H1 (cell line): Measurements from ENCODE around the gene SVEP1. TPM values are rescaled to one million over a fixed set of nuclear protein-coding genes. Genes with fewer than 3 reads are reported as not detected.

Source experiments
- CTCF ChIA-PET: fragments of 300-600 bp; sonication (Branson Sonifier 250); formaldehyde crosslinking; loops from one replicate; lab custom pipeline; 2021; ENCODE audit not compliant: partially characterized antibody; lab: Charles Lee
- POLR2A ChIA-PET: fragments of 300-600 bp; sonication (Branson Sonifier 250); formaldehyde crosslinking; loops from one replicate; lab custom pipeline; 2021; ENCODE audit warnings: inconsistent platforms; ENCODE audit not compliant: partially characterized antibody; lab: Charles Lee
- DNase-seq, 2 experiments: peaks; one replicate each; pipeline versions ENCODE4 v3.0.0 to v3.0.0-alpha.2; 2010 to 2022; ENCODE audit warnings: low spot score in 2 of 2, low read depth in 1 of 2, mixed read lengths in 1 of 2
- FAIRE-seq: peaks from 2 replicates; lab custom pipeline; 2011; peaks lifted over from hg19 to GRCh38; lab: Jason Lieb, UNC
- H2AFZ ChIP-seq: 2 replicates; pipeline ENCODE4 v1.8.1; 2012; ENCODE audit warnings: low read length, inconsistent platforms
- H2AK5ac ChIP-seq: 2 replicates; pipeline ENCODE4 v1.6.1; 2013; ENCODE audit warnings: low read depth, low read length
- H2BK120ac ChIP-seq: replicated peaks from 2 replicates; pipeline ENCODE3; 2013; ENCODE audit warnings: low read depth, low read length, inconsistent platforms
- H2BK12ac ChIP-seq: 2 replicates; pipeline ENCODE4 v1.6.1; 2013; ENCODE audit warnings: low read depth, low read length
- H2BK15ac ChIP-seq: 2 replicates; pipeline ENCODE4 v1.6.1; 2013; ENCODE audit warnings: low read length
- H2BK20ac ChIP-seq: 2 replicates; pipeline ENCODE4 v1.6.1; 2013; ENCODE audit warnings: low read length
- H2BK5ac ChIP-seq: 2 replicates; pipeline ENCODE4 v1.6.1; 2013; ENCODE audit warnings: low read depth, low read length
- H3K14ac ChIP-seq: 2 replicates; pipeline ENCODE4 v1.6.1; 2013; ENCODE audit warnings: inconsistent platforms; ENCODE audit not compliant: insufficient read length
- H3K18ac ChIP-seq: 2 replicates; pipeline ENCODE4 v1.6.1; 2013; ENCODE audit warnings: low read length; ENCODE audit errors: extremely low read depth
- H3K23ac ChIP-seq: 2 replicates; pipeline ENCODE4 v1.6.1; 2013; ENCODE audit warnings: inconsistent platforms; ENCODE audit not compliant: insufficient read length
- H3K23me2 ChIP-seq: 2 replicates; pipeline ENCODE4 v1.6.1; 2013; ENCODE audit warnings: low read depth, low read length
- H3K27ac ChIP-seq: 2 replicates; pipeline ENCODE4 v1.6.1; 2011; ENCODE audit warnings: low read depth, low read length, inconsistent platforms
- H3K27me3 ChIP-seq, 4 experiments: replicated peaks in 1 of 4; 1 replicate in 1 of 4; 2 replicates in 3 of 4; pipeline versions ENCODE4 v1.6.1 to v1.8.1; 2011 to 2013; ENCODE audit warnings: low read length in 3 of 4, mild to moderate bottlenecking in 3 of 4, inconsistent platforms in 2 of 4, mixed read lengths in 2 of 4, moderate library complexity in 1 of 4; ENCODE audit not compliant: control insufficient read depth in 3 of 4, insufficient read depth in 3 of 4; ENCODE audit errors: extremely low read depth in 1 of 4
- H3K36me3 ChIP-seq, 4 experiments: 2 replicates each; pipeline versions ENCODE4 v1.6.1 to v1.8.1; 2011 to 2013; ENCODE audit warnings: mild to moderate bottlenecking in 4 of 4, low read length in 3 of 4, moderate library complexity in 2 of 4, control low read depth in 1 of 4, inconsistent platforms in 1 of 4; ENCODE audit not compliant: insufficient read depth in 4 of 4, control insufficient read depth in 2 of 4
- H3K4ac ChIP-seq: replicated peaks from 2 replicates; pipeline ENCODE3; 2013; ENCODE audit warnings: low read length, low read depth, mixed read lengths, inconsistent platforms; ENCODE audit not compliant: insufficient read length
- H3K4me1 ChIP-seq, 4 experiments: replicated peaks in 1 of 4; 1 replicate in 1 of 4; 2 replicates in 3 of 4; pipeline versions ENCODE4 v1.6.1 to v1.8.1; 2011 to 2013; ENCODE audit warnings: low read length in 3 of 4, inconsistent platforms in 2 of 4, mixed read lengths in 1 of 4; ENCODE audit not compliant: insufficient read depth in 4 of 4, control insufficient read depth in 3 of 4
- H3K4me2 ChIP-seq, 2 experiments: 2 replicates each; pipeline versions ENCODE4 v1.6.1 to v1.8.1; 2011 to 2013; ENCODE audit warnings: low read depth in 2 of 2, low read length in 2 of 2, control low read depth in 1 of 2, inconsistent platforms in 1 of 2, mild to moderate bottlenecking in 1 of 2; ENCODE audit not compliant: insufficient read depth in 1 of 2
- H3K4me3 ChIP-seq, 4 experiments: fragments of 200-600, 300-600 bp in 1 of 4; sonication (generic), shearing (Covaris generic), sonication (Bioruptor Twin) in 1 of 4; 2 replicates each; pipeline versions ENCODE4 v1.5.1 to v1.8.1; 2011 to 2016; ENCODE audit warnings: low read length in 4 of 4, low read depth in 3 of 4, control low read depth in 2 of 4, inconsistent platforms in 2 of 4, mild to moderate bottlenecking in 2 of 4, mixed read lengths in 1 of 4, moderate library complexity in 1 of 4; ENCODE audit not compliant: insufficient read depth in 2 of 4; ENCODE audit errors: extremely low read depth in 1 of 4
- H3K56ac ChIP-seq: replicated peaks from 2 replicates; pipeline ENCODE3; 2013; ENCODE audit warnings: low read depth, mild to moderate bottlenecking, mixed read lengths, low read length, inconsistent platforms; ENCODE audit not compliant: insufficient read length
- H3K79me1 ChIP-seq: 2 replicates; pipeline ENCODE4 v1.6.1; 2013; ENCODE audit warnings: low read depth, low read length, control low read depth
- H3K79me2 ChIP-seq, 2 experiments: 2 replicates each; pipeline versions ENCODE4 v1.6.1 to v1.8.1; 2012 to 2013; ENCODE audit warnings: low read length in 2 of 2, mild to moderate bottlenecking in 2 of 2, inconsistent platforms in 1 of 2; ENCODE audit not compliant: insufficient read depth in 2 of 2, control insufficient read depth in 1 of 2
- H3K9ac ChIP-seq, 4 experiments: replicated peaks in 1 of 4; 1 replicate in 1 of 4; 2 replicates in 3 of 4; pipeline versions ENCODE4 v1.6.1 to v1.8.1; 2011 to 2013; ENCODE audit warnings: low read depth in 3 of 4, low read length in 3 of 4, control low read depth in 2 of 4, mild to moderate bottlenecking in 2 of 4, moderate library complexity in 2 of 4, inconsistent platforms in 1 of 4; ENCODE audit errors: extremely low read depth in 1 of 4
- H3K9me3 ChIP-seq, 2 experiments: 2 replicates each; pipeline versions ENCODE4 v1.6.1 to v1.8.1; 2012 to 2013; ENCODE audit warnings: mild to moderate bottlenecking in 2 of 2, moderate library complexity in 2 of 2, control low read depth in 1 of 2, inconsistent platforms in 1 of 2, low read depth in 1 of 2, low read length in 1 of 2, mixed read lengths in 1 of 2; ENCODE audit not compliant: insufficient read depth in 2 of 2
- H4K20me1 ChIP-seq, 2 experiments: replicated peaks in 1 of 2; 2 replicates each; pipeline versions ENCODE3 to v1.8.1; 2011 to 2013; ENCODE audit warnings: inconsistent platforms in 2 of 2, low read length in 2 of 2, mild to moderate bottlenecking in 1 of 2; ENCODE audit not compliant: insufficient read depth in 2 of 2, control insufficient read depth in 1 of 2
- H4K5ac ChIP-seq: 2 replicates; pipeline ENCODE4 v1.6.1; 2013; ENCODE audit warnings: low read length, low read depth, mixed read lengths, inconsistent platforms; ENCODE audit not compliant: insufficient read length
- H4K8ac ChIP-seq: 2 replicates; pipeline ENCODE4 v1.8.0; 2013; ENCODE audit warnings: mild to moderate bottlenecking, moderate library complexity, low read length, inconsistent platforms; ENCODE audit not compliant: insufficient read depth; ENCODE audit errors: extremely low read depth
- H4K91ac ChIP-seq: replicated peaks from 2 replicates; pipeline ENCODE3; 2013; ENCODE audit warnings: low read length, mixed read lengths, inconsistent platforms; ENCODE audit not compliant: insufficient read length
- CHD2 ChIP-seq: IDR thresholded peaks from 2 replicates; pipeline ENCODE4 v1.6.1; 2012; ENCODE audit warnings: low read length, improper control_type of control experiment
- GTF2F1 ChIP-seq: IDR thresholded peaks from 2 replicates; pipeline ENCODE4 v1.6.1; 2012; ENCODE audit warnings: low read depth, low read length, improper control_type of control experiment, borderline replicate concordance
- PHF8 ChIP-seq: fragments of 200-600 bp; sonication (generic); conservative IDR thresholded peaks from 2 replicates; pipeline ENCODE4 v1.7.1; 2012; ENCODE audit warnings: low read depth, mild to moderate bottlenecking, inconsistent platforms, low read length, moderate library complexity
- RNF2 ChIP-seq: fragments of 200-900, 300-1000 bp; sonication (generic); IDR thresholded peaks from 2 replicates; pipeline ENCODE4 v1.7.1; 2016; ENCODE audit warnings: borderline replicate concordance, low read depth, mild to moderate bottlenecking, antibody characterized with exemption, low read length; ENCODE audit not compliant: poor library complexity, severe bottlenecking; ENCODE audit errors: missing control alignments
- SIN3A ChIP-seq, 2 experiments: IDR thresholded peaks in 1 of 2; conservative IDR thresholded peaks in 1 of 2; 2 replicates each; pipeline ENCODE4 v1.6.1; 2011 to 2012; ENCODE audit warnings: low read length in 2 of 2, improper control_type of control experiment in 1 of 2, low read depth in 1 of 2, mild to moderate bottlenecking in 1 of 2
- SP4 ChIP-seq: IDR thresholded peaks from 2 replicates; pipeline ENCODE4 v1.6.1; 2012; ENCODE audit warnings: low read length, inconsistent platforms
- WGBS, 2 experiments: shearing (Covaris generic) in 1 of 2; methylation state at CpG; one replicate each; pipeline versions ENCODE4 v1.1.6 to v1.1.7; 2013 to 2015; ENCODE audit warnings: low lambda C conversion rate in 2 of 2, mixed read lengths in 2 of 2, inconsistent platforms in 1 of 2, low coverage in 1 of 2, missing lambda C conversion rate in 1 of 2; ENCODE audit not compliant: insufficient replicate concordance in 2 of 2, insufficient coverage in 1 of 2, insufficient read length in 1 of 2; ENCODE audit errors: extremely low coverage in 1 of 2, missing lambda C conversion rate in 1 of 2; 5-methylcytosine and 5-hydroxymethylcytosine counted together
- polyA plus RNA-seq, 7 experiments: library from polyadenylated mRNA; depleted of rRNA in 3 of 7; stranded (reverse) in 5 of 7; unstranded in 2 of 7; fragments of >200 nt in 5 of 7; fragments of 200-250 nt in 2 of 7; gene quantifications; 1 replicate in 5 of 7; 2 replicates in 1 of 7; 4 replicates in 1 of 7; pipeline versions ENCODE4 v1.2.1 to v1.2.3, GENCODE V29; 2011 to 2013; ENCODE audit warnings: missing spikeins in 2 of 7, mixed read lengths in 2 of 7
- total RNA-seq: library from RNA; stranded (reverse); fragmentation: NEBNext Ultra II Directional; extraction: Animal tissue kit (Norgen Biotek cat#: 25700); gene quantifications from 2 replicates; pipeline ENCODE4 v1.2.1, GENCODE V29; 2021

SVEP1 gene
- total and polyA plus RNA-seq, 2 of the 8 experiments (the other 6 are each of a cell fraction or from before 2014, with no cell fraction given): 0.11 to 0.37 TPM

DNA sequence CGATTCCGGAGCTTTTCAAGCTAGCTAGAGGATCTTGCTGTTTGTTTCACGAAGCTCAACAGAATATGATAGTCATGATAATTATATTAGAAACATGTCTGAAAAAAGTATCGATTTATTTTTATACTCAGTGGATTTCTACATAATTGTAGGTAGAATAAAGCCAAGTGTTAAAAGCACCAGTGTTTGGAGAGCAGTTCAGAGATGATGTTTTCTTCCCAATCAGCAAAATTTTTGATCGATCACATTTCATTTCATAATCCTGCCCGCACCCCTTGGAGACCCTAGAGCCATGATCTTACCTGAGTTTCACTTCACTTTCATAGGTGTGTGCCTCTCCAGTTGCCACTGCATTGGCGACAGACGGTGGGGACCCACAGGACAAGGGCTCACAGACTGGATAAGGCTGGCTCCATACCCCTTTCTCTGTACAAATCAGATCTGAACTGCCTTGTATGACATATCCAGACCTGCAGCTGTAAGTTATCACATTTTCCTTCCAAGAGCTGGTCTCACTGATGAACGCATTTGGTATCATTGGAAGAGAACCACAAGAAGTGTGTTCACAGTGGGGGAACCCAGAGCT, 173.6 kb downstream of the SVEP1 start:
- Histone ChIP-seq H3K23me2 (no peaks in the 10 kb centered on the region), H2BK20ac (no peak overlapping the region), H3K4me2 (no peak overlapping the region), H2BK15ac (no peak overlapping the region), H4K91ac (no peak overlapping the region), H2AK5ac (no peak overlapping the region), H3K4ac (no peak overlapping the region), H3K14ac (no peak overlapping the region), H3K18ac (no peak overlapping the region), H3K27me3 (0 out of 7 replicates have a peak, but pooled peaks cover 0 to 3% (median 0%) of the 10 kb centered on the region in 4 experiments), H2BK5ac (no peak overlapping the region), H3K23ac (no peak overlapping the region), H3K9me3 (no peaks in the 10 kb centered on the region), H4K5ac (no peak overlapping the region), H2BK120ac (no peak overlapping the region), H3K4me1 (no peaks in the 10 kb centered on the region), H3K4me3 (no peak overlapping the region), H3K56ac (no peak overlapping the region), H2AFZ (no peak overlapping the region), H4K8ac (no peak overlapping the region), H3K79me2 (no peaks in the 10 kb centered on the region), H3K79me1 (no peaks in the 10 kb centered on the region)
- FAIRE-seq: no peak
- 82% methylated on average over 9 of the region's 9 CpGs; no CpG with 5 or more reads in 1 of the 2 experiments for WGBS, 2 experiments
- POLR2A ChIA-PET: no interaction called here
- CTCF ChIA-PET: no interaction called here
- TF ChIP-seq SP4: no peak
- TF ChIP-seq PHF8: no peak
- no peak for TF ChIP-seq CHD2
- TF ChIP-seq SIN3A (conservative IDR thresholded peaks at IDR 0.05 in 1 of 2, IDR thresholded peaks at IDR 0.05 in 1 of 2; ENCODE audit: low read depth in 1 of 2, low read length in 2 of 2): no peak
- TF ChIP-seq GTF2F1: no peak
- no peak for TF ChIP-seq RNF2
- TF ChIP-seq, all 59 proteins: peak for 0
- Histone ChIP-seq H3K9ac (no peak overlapping the region), H4K20me1 (no peaks in the 10 kb centered on the region), H3K36me3 (no peaks in the 10 kb centered on the region), H3K27ac (no peak overlapping the region), H2BK12ac (no peak overlapping the region)
- DNase-seq: no peak
